Stimulated activated CD8-positive, alpha-beta memory T cell treated with anti-CD3 and anti-CD28 coated beads, Interleukin-4, amount 100 ng/mL, for 48 hours (primary cell): ENCODE data around the gene CNTRL.
A peak's percentile ranks its signal among the peaks of the same experiment; 100 is the strongest.

ENCODE experiments used
- DNase-seq: peaks from one replicate; pipeline ENCODE4 v3.0.0-alpha.2; 2020

The CNTRL gene

DNA sequence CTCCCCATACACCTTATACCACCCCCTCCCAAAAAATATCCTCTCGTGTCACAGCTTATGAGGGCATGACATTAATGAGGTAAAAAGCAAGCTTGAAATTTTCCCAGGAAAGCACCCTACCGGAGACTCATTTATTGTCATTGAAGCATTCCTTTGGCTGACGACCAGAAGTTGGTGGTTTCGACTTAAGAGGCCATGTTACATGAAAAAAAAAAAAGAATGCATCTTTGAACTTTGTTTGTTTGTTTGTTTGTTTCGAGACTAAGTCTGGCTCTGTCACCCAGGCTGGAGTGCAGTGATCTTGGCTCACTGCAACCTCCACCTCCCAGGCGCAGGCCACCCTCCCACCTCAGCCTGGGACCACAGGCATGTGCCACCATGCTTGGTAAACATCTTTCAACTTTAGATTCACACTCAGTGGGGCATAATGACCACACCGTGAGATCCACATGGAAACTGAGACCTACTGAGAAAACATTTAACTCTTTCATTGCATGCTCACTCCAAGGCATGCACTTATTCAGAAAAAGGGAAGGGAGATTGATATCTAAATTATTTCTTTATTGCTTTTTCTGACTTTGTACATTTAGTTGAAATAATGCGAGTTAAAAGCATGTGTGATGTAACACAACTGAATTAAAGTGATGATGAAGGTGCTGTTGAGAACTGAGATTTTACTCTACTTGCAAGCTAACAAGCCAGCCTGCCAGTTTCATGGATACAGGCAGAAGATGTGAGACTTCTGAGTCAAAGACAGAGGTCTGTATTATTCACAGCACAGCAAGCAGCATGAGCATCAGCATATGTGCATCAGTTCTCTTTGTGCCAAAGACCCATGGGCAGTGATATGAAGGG lies 132.0 kb downstream of the CNTRL start:
- no peak for DNase-seq

DNA sequence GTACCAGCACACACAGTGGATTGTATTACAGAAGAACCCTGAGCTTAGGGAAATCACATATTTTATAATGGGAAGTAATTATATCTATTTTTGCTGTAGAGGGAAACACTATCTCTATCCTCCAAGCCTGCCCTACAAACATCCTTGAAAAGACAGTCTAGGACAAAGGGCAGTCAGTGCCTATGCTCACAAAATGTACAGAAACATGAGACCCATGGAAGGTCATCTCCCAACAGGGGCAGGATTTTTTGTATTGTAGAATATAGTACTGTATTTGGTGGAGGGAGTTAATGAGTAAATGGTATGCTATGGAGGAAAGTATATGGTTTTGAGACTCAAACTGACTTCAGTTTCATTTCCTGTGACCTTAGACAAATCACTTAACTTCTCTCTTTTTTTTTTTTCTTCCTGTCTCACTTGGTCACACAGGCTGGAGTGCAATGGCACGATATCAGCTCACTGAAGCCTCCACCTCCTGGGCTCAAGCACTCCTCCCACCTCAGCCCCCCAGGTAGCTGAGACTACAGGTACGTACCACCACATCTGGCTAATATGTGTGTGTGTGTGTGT lies 132.7 kb downstream of the CNTRL start:
- no peak for DNase-seq

DNA sequence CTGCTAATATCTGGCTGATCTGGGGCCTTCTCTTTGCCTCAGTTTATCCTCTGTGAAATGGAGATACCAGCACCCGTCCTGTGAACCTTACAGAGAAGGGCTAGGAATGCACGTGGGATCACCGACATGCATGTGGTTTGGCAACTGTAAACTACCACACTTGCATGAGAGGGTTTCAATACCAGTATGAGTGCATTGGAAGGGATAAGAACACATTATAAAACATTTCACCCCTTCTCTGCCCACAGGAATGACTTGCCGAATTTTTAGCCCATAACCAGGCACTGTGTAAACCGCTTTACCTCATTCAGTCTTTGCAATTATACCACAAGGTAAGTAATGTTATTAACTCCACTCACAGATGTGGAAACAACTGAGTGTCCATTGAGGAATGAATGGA lies 135.8 kb downstream of the CNTRL start:
- DNase-seq: no peak

DNA sequence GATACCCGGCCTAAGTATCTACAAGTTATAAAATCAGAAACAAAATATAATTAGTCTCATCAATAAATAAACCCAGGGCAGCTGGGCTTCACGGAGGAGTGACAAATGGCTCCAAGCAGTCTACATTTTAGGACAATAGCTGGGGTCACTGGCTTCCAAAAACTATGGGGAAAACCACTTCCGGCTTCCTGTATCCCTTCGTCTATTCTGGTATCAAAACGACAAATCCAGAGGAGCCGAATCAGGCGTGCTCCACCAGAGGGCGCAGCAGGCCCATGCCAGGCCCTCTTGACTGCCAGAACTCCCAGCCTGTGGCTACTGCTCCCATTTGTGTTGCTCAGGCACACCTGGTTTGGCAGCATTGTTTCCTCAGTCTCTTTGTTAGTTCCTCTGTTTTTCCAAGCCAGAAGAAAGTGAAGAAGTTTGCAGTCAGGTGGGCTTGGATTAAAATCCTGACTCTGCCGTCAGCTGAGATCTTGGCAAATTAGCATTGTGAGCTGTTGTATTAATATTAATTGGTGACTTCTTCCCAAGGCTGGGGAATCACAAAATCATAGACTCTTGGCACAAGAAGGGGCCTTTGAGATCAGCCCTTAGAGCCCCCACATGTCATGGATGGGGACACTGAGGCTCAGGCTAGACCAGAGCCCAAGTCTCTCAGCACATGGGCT lies 138.5 kb downstream of the CNTRL start:
- DNase-seq: peak; percentile 86

DNA sequence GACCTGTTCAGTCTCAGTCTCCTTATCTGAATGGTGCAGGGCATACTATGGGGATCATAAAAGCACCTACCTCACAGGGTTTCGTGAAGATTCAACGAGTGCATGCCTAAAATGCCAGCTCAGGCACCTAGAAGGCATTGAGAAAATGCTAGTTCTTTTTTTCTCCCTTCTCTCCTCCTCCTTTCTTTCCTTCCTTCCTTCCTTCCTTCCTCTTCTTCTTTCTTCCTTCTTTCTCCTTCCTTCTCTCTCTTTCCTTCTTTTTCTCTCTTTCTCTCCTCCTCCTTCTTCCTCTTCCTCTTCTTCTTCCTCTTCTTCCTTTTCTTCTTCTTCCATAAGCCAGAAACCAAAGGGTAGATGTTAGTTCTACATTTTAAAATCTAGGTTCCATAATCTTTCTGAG lies 139.2 kb downstream of the CNTRL start:
- no peak for DNase-seq

GRCh38 chr9:121216271-121216805 lies 141.6 kb downstream of the CNTRL start:
- no peak for DNase-seq

DNA sequence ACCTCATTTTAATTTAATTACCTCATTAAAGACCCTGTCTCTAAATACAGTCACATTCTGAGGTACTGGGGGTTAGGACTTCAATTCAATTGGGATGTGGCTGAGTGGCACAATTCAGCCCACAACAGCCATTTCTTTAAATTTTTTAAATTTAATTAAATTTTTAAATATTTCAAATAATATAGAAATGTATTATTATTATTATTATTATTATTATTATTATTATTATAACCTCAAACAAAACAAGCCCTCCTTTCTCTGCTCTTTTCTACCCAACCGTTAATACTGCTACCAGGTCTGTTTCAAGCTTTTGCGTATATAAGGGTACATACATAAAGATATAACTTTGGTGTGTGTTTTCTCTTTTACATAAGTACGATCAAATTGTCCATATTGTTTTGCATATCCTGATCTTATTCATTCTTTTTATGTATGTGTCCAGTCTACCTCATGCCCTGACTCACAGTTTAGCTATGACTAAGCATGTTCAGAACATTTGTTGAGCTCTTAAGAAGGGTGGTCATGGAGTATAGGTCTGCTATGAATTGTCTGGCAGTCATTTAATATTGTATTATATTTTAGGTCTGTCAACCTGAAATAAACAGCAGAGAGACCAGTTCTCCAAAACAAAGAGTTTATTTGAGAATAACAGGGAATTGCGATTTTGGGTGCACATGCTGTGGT lies 143.0 kb downstream of the CNTRL start:
- no peak for DNase-seq

DNA sequence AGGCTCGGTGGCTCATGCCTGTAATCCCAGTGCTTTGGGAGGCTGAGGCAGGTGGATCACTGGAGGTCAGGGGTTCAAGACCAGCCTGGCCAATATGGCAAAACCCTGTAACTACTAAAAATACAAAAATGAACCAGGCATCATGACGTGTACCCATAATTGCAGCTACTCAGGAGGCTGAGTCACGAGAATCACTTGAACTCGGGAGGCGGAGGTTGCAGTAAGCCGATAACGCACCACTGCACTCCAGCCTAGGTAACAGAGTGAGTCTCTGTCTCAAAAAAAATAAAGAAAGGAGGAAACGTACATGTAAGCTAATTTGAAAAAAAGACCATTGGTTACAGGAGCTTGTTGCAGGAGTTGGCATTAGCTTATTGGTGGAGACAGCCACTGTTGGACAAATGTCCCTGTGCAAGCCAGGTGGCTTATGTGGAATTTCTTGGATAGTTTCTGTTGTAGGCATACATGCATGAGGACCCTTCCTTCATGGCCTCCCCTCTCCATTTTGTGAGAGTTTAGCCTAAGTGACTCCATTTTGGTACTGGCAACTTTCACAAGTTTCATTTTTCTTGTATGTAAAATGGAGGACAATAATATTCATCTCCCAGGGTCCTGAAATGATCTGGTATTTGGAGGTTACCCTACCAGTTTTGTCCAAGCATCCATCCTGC lies 143.7 kb downstream of the CNTRL start:
- no peak for DNase-seq

DNA sequence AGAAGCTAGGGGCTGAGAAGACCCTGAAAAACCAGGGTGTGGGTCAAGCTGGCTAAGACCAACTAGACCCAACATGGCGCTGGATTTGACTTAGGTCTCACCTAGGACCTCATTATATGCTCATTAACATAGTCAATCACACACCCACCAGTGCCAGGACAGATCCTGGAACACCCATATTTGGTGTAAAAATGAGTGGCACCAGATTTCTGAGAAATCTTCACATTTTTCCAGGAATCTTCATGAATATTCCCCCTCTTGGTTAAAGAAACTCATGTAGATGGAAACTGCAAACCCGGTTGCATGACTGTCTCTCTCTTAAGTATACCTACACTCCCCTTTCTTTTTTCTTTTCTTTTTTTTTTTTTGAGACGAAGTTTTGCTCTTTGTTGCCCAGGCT lies 144.8 kb downstream of the CNTRL start:
- no peak for DNase-seq

GRCh38 chr9:121220996-121221663 lies 146.4 kb downstream of the CNTRL start:
- no peak for DNase-seq

GRCh38 chr9:121221664-121222055 lies 146.9 kb downstream of the CNTRL start:
- no peak for DNase-seq

DNA sequence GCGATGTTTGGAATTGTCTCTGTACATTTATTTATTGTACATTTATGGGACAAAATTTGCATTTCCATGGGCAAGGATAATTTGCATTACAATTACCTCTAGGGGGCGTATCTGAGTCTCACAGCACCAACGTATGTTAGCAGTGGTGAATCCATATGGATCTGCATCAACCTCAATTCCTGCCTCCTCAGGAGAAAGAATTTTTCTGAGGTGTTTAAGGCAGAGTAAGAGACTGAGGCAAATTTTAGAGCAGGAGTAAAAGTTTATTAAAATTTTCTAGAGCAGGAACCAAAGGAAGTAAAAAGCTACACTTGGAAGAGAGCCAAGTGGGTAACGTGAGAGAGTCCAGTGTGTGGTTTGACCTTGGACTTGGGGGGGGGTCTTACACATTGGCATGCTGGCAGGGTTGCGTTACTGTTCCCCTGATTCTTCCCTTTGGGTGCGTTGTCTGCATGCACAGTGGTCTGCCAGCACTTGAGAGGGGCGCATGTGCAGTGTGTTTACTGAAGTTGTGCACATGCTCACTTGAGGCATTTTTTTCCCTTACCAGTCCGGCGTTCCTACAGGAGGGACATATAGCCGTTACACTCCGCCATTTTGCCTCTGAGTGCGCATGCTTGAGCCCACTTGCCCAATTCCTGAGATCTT lies 147.9 kb downstream of the CNTRL start:
- no peak for DNase-seq

GRCh38 chr9:121225240-121225639 lies 150.5 kb downstream of the CNTRL start:
- no peak for DNase-seq

DNA sequence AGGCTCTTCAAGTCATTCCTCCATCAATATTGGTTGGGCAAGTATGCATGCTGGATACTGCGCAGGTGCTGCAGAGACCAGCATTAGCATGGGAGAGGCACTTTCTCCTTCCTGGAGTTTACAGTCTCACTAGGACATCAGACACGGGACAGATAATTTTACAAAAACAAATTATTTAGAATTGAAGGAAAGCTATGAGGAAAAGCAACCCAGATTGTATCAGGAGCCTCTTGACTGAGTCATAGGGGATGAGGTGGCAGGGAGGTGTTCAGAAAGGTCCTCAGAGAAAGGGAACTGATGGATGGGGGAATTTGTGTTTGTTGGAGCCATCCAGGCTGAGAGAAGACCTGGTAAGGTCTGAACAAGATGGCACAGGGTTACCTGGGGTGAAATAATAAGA lies 151.4 kb downstream of the CNTRL start:
- DNase-seq: no peak
